Measurements from ENCODE around the gene LMO1.

Gene LMO1

GRCh38 chr11:8219257-8220021 is 44.2 kb downstream of the LMO1 start:
- no peak overlapping the region for H3K27ac ChIP-seq
- peak; percentile 86 for TF ChIP-seq CTCF (conservative IDR thresholded peaks at IDR 0.05)

DNA sequence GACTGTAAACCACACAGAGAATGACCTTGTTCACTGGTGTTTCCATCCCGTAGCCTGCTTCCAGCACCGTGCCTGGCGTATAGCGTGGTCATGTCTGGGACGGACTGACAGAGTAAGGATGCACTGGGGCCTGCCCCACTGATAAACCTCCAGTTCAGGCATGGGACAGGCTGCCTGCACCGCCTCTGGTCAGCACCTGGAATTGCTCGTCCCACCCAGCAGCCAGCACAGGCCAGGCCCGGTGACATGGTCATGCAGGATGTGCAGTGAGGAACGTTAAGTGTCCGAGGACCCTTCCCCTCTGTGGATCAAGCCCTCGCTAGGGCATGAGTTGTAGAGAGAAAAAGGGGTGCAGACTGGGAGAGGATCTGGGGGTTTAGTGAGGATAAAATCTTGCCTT is 44.8 kb downstream of the LMO1 start:
- TF ChIP-seq CTCF (conservative IDR thresholded peaks at IDR 0.05), result no peak
- no peak overlapping the region for H3K27ac ChIP-seq

DNA sequence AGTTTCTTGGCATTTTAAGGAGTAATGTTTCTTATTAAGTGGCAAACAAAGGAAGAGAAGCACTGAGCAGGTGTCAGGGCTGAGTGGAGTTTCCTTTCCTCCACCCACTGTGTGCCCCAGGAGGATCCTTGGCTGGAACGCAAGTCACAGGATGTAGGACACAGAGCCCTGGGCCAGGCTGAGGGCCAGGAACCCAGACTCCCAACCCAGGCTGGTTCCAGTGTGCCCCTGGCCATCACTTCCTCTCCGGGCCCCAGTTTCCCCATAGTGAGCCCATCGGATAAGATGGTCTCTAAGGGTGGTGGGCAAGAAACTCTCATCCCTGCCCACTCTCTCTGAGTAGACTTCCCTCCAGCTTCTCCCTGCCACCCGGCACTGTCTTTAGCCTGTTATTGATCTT is 45.3 kb downstream of the LMO1 start:
- no peak overlapping the region for H3K27ac ChIP-seq
- no peak for TF ChIP-seq CTCF (conservative IDR thresholded peaks at IDR 0.05)

DNA sequence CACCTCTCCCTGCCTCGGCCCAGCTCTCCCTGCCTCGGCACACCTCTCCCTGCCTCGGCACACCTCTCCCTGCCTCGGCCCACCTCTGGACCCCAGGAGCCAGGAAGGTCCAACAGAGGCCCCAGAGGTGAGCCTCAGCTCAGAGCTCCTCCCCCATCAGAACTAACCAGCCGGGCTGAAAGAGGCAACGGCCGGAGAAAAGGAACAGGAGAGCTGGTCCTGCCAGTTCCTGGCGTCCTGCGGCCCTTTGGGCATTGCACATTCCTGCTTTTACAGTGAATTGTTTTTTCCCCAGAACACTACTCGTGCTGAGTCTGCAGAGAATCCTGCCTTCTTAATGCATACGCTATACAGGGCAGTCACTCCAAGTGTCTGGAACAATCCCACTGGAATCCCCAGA is 45.8 kb downstream of the LMO1 start:
- no peak overlapping the region for H3K27ac ChIP-seq
- TF ChIP-seq CTCF (conservative IDR thresholded peaks at IDR 0.05), result no peak

DNA sequence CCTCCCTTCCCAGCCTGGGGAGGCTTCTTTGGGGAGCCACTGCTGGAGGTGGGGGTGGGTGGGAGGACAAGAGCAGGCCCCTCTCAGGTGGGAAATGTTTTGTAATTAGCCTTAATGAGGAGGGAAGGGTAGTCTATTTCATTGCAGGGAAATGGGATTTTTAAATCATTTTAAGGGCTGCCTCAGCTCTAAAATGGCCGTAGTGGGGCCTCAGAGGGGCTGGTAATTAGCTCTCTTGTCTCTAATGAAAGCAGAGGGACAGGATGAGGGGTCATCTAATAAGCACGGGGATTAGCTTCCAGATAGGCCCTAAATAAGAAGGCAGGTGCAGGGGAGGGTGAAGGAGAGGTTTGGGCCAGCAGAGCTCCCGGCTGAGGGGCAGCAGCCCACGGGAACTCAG is 46.5 kb downstream of the LMO1 start:
- no peak for TF ChIP-seq CTCF (conservative IDR thresholded peaks at IDR 0.05)
- no peak overlapping the region for H3K27ac ChIP-seq

- TF ChIP-seq CTCF (conservative IDR thresholded peaks at IDR 0.05), result no peak
- H3K27ac ChIP-seq, result no peak overlapping the region
Observed at GRCh38 chr11:8213376-8213775, 50.3 kb downstream of the LMO1 start.

DNA sequence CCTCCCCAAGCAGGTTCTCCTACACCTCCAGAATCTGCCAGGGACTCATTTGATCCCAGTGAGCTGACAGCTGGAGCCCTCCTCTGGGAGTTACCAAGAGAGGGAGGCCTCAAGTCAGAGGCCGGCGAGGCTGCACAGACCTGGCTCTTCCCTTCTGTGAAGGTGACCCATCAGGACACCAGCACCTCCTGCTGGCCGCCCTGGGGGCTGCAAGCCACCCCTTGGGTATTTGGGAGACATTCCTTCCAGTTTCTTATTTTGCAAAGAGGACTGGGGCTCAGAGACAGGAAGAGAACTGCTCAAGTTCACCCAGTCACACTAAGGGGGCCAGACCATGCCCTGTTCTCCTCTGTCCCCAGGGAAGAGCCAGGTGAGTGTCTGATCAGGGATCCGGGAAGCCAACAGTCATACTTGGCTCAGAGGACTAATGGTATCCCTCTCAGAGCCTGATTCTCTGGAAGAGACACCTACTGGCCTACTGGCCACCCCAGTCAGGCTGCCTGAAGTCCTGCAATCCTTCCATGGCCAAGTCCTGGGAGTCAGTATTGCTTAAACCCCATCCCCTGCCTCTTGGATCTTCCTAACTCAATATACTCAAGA is 54.4 kb downstream of the LMO1 start:
- TF ChIP-seq CTCF (conservative IDR thresholded peaks at IDR 0.05), result peak; percentile 16; the same call in 1 of the 2 replicates

More for the DNA sequence above, 54.4 kb downstream of the LMO1 start:
- no peak overlapping the region for H3K27ac ChIP-seq

All from VCaP (cell line).